GM10266 (cell line): Measurements from ENCODE around the gene APOM.
A peak's percentile ranks its signal among the peaks of the same experiment; 100 is the strongest.

ENCODE experiments used
- DNase-seq: peaks from one replicate; pipeline ENCODE4 v3.0.0; 2012; ENCODE audit errors: extremely low spot score
- CTCF ChIP-seq: IDR thresholded peaks from 2 replicates; pipeline ENCODE4 v1.5.1; 2012; ENCODE audit warnings: mild to moderate bottlenecking, low read depth; ENCODE audit not compliant: control insufficient read depth, insufficient read depth; ENCODE audit errors: missing control alignments

The APOM gene

GRCh38 chr6:31639449-31639861 lies 16.2 kb upstream of the APOM start:
- TF ChIP-seq CTCF, result no peak
- no peak for DNase-seq

DNA sequence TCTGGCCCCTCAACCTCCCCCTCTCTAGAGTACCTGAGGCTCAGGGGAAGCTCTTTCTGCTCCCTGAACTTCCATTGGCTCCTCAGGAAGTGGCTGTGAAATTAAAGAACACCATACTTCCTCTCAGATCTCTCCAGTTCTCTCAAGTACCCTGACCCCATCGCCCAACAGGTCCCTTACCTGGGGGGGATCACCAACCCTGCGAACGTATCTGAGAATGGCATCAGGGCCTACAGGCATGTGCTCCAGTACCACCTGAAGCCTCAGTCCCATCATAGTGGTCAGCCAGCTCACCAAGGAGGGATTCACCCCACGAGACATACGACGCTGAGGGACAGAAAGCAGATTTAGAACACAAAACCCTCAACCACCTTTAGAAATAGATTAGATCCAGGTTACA lies 15.1 kb upstream of the APOM start:
- DNase-seq, result no peak
- no peak for TF ChIP-seq CTCF

DNA sequence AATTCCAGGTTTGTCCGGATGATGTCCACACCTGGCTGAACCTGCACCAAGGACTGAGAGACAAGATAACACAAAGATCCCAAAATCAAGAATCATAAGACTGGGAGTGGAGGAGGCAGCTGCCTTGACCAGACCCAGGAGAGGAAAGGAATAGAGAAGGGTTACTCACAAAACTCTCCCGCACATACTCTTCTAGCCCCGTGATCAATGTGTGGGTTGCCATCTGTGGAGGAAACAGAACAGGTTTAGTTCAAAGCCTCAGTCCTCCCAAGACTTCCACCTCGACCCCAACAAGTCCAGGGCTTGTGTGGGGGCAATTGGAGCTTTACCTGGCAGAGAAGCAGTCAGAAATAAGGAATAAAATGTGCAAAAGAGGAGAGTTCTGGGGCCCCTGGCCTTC lies 14.3 kb upstream of the APOM start:
- no peak for DNase-seq

GRCh38 chr6:31642798-31643570 lies 12.7 kb upstream of the APOM start:
- DNase-seq, result no peak
- no peak for TF ChIP-seq CTCF

More for the DNA sequence above, 14.3 kb upstream of the APOM start:
- no peak for TF ChIP-seq CTCF

GRCh38 chr6:31643818-31644454 lies 11.8 kb upstream of the APOM start:
- no peak for TF ChIP-seq CTCF
- DNase-seq, result no peak

- TF ChIP-seq CTCF, result no peak
- no peak for DNase-seq
These were observed 10.4 kb upstream of the APOM start for GRCh38 chr6:31645325-31645724.

GRCh38 chr6:31651602-31652191 lies 4.0 kb upstream of the APOM start:
- peak; percentile 71 for DNase-seq
- TF ChIP-seq CTCF, result no peak
